Stimulated activated CD4-positive, alpha-beta T cell treated with anti-CD3 and anti-CD28 coated beads, TNF-alpha, amount 100 ng/mL, for 48 hours (primary cell): ENCODE results near the gene SPARC.
"Not testable (repeated sequence)": the region's sequence is repeated elsewhere in the genome, so short reads cannot be mapped to it uniquely, and the experiment has no call there.

Experiments
- DNase-seq, 3 donors: peaks; one replicate each; pipeline ENCODE4 v3.0.0-alpha.2; 2020; ENCODE audit warnings: low read depth in 3 of 3

The SPARC gene

DNA sequence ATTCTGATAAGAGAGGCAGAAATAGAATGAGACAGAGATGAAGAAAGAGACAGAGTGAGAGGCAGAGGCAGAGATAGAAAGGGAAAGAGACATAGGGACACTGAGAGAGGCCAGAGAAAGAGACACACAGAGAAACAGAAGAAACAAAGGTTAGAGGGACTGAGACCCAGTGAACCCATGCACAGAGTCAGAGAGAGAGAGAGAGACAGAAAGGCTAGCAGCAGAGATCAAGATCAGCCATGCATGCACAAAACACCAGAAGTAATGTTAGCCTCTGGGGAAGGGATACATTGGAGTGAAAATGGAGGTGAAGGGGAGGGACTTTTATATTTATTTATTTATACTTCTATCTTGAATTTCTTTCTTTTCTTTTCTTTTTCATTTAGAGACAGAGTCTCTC lies 14.1 kb upstream of the SPARC start:
- DNase-seq = no peak

DNA sequence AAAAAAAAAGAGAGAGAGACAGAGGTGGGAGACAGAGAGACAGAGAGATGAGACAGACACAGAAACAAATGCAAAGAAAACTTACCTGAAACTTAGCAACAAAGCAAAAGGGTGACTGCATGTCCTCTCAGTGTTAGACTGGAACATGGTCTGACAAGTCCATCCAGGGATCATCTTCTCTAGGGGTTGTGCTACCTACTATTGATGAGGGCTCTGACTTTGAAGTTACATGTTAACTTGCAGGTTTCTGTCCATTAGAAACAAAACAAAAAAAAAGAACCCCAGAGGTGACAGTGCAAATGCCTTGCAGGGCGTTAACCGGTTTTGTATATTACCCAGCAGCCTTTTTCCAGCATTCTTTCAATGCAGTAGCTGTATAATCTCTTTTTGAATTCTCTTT lies 13.6 kb upstream of the SPARC start:
- DNase-seq = no peak

DNA sequence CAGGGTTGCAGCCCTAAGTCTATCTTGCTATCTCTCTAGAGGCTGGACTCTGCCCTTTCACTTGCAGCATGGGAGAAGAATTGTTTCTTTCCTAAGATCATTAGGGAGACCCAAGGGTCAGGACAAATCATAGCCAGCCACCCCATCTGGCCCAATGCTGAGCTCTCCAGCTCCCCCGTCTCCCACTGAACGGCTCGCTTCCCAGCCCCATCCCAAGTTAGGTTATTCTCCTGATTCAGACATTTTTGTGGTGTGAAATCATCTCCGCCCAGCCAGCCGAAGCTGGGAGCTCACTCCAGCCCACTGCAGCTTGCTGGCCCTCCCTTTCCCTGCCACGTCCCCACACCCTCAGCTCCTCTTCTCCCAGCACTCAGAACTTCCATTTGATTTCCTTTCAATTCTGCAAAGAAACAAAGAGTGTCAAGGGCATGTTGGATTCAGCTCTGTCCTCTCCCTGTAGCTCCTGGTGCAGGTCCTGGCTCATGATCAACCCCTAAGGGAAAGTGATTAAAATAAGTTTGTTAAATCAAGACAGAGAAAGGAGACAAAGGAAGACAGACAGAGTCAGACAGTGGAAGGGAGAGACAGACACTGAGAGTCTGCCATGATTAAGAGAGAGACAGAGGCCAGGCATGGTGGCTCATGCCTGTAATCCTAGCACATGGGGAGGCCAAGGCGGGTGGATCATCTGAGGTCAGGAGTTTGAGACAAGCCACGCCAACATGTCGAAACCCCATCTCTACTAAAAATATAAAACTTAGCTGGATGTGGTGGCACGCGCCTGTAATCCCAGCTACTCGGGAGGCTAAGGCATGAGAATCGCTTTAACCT lies 12.6 kb upstream of the SPARC start:
- no peak for DNase-seq

DNA sequence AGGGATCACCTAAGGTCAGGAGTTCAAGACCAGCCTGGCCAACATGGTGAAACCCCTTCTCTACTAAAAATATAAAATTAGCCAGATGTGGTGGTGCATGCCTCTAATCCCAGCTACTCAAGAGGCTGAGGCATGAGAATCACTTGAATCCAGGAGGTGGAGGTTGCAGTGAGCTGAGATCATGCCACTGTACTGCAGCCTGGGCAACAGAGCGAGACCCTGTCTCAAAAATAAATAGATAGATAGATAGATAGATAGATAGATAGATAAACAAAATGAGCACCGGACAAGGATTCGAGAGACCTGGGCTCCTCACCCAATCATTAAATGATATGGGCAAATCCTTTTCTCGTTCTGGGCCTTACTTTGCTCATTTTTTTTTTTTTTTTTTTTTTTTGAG lies 11.4 kb upstream of the SPARC start:
- not testable (repeated sequence) for DNase-seq

DNA sequence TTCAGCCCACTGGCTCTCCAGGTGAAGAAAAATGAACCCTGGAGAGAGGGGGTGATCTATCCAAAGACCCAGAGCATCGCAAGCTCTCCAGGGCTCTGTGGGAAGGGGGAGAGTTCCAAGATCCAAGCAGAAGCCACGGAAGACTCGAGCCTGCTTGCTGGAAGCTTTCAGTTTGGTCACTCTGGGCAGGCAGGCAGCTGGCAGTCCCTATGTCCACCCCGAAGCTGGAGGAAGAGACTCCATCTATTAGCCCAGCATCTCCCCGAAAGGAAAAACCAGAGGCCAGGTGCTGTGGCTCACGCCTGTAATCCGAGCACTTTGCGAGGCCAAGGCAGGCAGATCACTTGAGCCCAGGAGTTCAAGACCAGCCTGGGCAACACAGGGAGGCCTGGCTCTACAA lies 10.7 kb upstream of the SPARC start:
- no peak for DNase-seq

DNA sequence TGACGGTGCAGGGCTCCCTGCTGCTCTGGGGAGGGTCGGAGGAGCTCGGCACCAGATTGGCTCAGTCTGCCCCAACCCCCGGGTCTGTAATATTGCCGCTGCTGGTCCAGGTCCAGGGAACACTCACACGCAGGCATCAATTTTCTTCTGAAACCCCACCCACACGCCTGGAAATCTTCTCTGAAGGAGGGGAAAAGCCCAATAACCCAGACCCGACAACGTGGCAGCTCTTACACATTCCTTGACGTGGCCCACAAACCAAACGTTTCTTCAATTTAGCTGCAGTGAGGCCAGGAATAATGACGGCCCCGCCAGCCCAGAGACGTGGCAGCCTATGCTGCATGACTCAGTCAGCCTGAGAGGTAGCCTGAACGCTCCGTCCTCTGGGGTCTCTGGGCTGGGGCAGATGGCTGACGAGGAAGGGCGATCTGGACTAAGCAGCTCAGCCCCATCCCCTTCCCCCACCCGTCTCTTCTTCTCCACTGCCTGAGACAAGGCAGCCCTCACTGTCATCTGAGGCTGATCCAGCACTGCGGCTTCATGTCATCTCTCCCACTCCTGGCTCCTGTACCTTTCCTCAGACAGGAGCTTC lies 9.9 kb upstream of the SPARC start:
- DNase-seq = no peak

DNA sequence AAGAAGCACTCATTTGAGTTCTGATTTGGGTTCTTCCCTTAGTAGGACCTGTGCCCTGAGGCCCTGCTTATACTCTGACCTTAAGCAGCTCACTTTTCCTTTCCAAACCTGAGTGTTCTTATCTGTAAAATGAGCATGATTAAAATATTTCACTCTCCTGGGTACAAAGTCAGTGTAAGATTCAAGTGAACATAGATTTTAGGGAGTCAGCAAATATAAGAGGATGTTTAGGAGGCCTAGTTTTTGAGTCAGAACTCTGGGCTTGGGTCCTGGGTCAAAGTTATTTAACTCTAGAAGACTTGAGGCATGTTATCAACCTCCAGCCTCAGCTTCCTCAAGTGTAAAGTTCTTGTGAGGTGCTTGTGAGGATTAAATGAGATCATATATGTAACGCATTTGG lies 8.7 kb upstream of the SPARC start:
- DNase-seq = no peak

DNA sequence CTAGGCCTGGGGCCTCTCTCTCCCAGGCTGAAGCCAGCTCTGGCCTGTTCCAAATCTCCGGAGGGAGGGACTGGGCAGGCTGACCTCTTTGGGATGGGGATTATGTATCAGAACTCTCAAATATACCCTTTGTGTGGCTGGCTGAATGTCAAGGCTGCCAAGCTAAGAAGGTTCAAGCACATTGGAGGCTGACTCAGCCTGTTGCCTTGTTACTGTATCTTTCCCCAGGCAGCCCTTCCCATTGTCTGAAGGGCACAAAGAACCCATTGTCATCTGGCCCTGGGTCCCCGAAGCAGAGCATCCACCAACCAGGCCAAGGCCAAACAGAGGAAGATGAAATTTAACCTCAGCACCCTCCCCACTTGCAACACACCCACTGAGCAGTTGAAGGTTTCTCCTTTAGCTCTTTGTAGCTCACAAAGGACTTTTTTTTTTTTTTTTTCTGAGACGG lies 7.3 kb upstream of the SPARC start:
- no peak for DNase-seq

DNA sequence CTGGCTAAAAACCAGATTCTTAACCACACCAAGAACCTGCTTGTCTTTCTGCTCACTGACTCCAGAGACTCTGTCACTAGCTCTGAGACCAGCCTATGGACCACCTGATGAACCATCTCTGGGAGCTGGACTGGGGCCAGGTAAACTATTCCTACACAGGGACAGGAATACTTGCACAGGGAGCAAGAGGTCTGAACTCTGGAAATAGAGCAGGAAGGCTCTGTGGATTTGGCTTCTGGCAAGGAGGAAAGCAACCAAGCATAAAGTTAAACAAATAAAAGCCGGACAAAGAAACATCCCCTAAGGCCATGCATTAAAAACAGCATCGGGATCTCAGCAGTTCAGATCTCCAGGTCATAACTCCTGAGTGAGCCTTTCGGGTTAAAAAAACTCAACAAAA lies 5.6 kb upstream of the SPARC start:
- no peak for DNase-seq

DNA sequence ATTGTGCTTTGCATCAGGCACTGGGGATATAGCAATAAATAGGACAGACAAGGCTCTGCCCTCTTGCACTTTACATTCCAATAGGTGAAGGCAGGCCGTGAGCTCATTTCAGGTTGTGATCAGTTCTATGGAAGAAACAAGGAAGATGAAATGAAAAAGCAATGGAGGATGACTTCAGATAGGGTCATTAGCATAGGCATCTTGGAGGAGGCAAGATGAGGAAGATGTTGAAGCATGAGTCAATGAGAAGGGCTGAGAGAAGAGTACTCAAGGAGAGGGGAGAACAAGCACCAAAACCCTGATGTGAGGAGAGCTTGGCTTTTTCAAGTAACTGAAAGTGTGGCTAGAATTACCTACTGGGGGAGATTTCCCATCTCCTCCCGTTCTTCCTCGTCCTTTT lies 5.0 kb upstream of the SPARC start:
- no peak for DNase-seq

DNA sequence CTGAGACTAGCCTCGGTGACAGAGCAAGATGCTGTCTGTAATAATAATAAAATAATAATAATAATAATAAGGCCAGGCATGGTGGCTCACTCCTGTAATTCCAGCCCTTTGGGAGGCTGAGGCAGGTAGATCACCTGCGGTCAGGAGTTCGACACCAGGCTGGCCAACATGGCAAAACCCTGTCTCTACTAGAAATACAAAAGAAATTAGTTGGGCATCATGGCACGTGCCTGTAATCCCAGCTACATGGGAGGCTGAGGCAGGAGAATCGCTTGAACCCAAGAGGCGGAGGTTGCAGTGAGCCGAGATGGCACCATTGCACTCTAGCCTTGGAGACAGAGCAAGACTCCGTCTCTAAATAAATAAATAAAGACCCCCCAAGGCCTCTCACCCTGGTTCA lies 2.9 kb upstream of the SPARC start:
- DNase-seq = not testable (repeated sequence)

DNA sequence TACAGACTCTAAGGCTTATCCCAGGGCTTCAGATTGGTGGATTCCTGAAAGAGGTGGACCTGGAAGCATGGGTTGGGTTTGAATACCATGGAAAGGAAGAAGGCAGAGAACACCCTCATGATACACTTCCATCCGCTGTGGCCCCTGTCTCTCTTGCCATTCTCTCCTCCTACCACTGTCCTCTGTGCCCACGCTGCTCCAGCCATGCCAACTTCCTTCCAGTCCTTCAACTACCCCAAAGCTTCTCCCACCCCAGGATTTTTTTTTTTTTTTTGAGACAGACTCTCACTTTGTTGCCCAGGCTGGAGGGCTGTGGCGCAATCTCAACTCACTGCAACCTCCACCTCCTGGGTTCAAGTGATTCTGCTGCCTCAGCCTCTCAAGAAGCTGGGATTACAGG lies 1.7 kb upstream of the SPARC start:
- no peak for DNase-seq

DNA sequence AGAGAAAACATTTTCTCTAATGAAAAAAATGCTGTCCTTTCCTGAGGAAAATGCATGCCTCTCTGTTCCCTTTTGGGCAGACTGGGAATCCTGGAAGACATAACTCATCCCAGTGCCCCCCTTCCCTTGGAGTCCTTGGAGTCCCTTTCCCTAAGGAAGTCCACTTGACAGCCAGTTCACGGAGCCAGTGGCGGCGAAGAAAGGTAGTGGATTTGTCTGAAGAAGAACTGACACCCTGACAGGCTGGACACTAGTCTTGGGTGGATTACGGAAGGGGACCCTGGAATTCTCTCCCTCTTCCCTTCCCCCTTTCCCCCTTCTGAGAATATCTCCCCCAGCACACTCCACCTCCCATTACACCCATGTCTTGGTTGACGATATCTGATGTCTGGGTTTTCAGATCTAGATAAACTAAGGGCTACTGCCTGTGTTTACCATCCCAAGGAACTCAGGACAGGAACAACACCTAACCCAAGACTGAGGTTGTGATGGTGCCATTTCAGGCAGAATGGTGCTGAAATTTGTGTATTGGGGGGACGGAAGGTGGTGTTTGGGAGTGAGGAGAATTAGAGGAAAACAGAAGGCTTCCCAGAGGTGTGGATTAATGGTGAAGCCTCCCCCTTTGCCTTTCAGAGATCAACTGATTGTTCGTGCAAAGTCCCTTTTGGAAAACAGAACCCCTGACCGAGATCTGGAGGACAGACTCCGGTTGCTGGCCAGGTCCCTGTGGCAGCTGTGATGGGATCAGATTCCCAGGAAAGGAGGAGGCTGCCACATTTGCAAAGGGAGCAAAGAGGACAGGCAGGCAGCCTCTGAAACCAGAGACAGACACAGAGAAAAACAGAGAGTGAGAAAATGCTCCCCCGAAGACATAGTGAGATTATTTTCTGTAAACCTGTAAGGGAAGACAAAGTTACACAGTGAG lies 704 bp downstream of the SPARC start:
- DNase-seq = no peak

DNA sequence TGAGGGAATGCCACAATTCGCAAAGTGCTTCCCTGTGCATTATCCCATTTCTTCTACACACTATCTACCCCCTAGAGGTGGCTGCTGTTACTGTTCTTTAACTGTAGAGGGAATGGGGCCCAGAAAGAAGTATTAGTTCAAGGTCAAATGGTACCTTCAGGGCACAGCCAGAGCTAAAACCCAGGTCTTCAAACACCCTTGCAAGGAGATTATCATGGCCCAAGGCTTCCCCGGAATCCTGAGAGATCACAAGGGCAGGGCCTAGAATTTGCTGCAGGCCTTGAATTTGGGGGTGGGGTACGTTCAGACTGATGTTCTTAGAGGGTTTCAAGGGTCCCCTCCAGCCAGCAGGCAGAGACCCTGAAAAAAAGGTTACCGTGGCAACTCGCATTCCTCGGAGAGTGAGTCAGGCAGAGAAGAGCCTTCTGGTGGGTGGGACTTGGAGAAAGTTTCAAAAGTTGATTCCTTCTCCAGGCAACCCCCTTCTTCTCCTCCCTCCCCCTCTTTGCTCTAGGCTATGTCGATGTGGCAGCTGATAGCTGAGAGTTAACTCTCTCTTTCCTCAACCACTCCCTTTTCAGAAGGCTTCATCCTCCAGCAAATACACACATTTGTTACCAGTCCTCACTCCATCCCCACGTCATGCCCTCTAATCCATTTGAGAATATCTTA lies 1.9 kb downstream of the SPARC start:
- DNase-seq = no peak

DNA sequence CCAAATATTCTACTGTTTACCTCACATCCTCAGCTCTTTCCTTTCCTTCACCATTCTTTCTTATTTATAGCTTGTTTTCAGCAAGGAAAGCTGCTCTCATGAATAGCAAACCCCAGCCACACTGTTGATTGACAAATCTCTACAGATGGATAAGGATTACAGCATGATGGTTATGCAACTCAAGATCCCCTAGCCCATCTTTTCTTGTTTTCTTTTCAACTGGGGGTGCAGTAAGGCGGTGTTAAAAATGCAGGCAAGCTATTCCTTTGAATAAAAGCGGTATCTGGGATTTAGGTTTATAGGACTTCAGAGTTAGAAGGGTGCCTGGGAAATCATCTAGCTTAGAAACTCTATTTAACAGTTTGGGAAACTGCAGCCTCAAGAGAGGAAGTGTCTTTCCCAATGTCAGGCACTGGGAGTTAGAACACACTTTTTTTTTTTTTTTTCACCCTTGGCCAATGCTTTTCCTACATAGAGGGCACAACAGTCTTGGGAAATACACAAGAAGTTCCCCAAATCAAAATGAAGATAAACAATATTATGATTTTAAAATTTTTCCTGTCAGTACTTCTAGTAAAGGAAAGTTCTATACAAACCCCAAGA lies 2.6 kb downstream of the SPARC start:
- no peak for DNase-seq

DNA sequence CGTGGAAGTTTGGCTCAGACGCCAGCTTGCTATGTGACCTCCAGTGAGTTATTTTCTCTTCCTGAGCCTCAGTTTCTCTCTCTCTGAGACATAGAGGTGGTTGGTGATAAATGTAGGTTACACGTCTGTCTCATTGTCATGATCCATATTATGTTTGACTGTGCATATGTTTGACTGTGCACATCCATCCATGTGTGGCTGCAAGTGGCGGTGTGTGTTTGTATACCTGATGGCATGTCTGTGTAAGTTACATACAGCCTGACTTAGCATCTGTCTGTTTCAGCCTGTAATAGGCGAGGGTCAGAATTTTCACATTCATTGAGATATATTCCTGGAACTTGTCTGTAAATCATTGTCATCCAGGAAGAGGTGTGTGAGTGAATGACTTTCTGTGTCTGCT lies 3.3 kb downstream of the SPARC start:
- no peak for DNase-seq

DNA sequence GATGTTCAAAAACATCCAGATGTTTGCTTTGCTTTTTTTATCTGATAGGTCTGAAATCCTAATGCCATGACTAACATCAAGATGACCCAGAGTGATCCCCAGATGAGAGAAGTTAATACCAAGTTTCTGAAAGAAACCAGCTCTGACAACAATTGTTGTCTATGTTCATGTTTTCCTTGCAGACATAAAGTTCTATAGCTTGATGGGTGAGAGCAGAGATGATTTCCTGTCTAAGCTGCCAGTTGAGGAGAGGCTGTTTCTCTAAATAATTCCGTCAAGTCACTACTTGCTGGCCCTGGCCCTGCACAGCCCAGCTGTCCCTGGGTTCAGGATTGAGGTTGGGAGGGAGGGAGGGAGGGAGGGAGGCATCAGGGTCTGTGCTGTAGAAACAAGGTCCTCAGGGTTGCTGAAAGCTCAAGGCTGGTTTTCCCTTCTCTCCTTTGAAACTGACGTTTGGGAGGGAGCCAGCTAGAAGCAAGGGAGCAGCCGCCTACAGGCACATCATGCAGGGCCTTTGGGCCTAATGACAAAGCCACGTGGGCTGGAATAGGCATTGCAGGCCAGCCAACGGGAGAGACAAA lies 3.9 kb downstream of the SPARC start:
- DNase-seq = no peak

DNA sequence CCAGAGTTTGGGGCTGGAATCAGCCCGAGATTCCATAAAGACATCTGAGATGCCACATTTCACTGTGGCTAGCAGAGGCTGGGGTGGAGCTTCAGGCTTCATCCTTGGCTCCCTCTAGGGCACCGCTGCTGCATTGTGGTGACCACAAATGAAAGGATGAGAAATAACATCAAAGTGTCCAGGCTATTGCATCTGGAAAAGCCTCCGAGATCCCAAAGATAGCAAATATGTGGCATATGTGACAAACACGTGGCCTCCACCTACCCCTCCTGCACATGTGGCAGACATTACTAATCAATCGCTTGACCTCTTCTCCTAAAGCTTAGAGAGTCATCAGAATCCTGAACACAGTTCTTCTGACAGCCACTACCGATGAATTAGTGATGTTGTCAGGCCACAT lies 4.5 kb downstream of the SPARC start:
- no peak for DNase-seq

DNA sequence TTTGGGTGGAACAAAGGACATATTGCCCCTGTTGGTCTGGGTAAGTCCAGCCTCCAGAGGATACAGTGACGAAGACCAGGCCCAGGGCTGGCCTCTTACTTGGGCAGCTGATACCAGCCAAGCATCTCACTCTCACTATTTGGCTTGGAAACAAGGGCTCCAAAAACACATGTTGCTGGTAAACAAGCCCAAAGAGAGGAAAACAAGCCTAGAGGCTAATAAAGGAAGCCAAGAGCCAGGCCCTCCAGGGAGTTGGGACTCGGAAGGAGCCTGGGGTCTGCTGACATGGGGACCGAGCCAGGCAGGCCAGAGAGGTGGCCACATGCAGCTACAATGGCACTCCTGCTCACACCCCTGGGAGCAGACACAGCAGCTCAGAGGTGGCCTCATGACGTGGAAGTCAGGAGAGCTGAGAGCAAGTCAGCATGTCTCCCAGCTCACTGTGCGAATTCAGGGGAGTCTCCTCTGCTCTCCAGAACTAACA lies 5.7 kb downstream of the SPARC start:
- no peak for DNase-seq

DNA sequence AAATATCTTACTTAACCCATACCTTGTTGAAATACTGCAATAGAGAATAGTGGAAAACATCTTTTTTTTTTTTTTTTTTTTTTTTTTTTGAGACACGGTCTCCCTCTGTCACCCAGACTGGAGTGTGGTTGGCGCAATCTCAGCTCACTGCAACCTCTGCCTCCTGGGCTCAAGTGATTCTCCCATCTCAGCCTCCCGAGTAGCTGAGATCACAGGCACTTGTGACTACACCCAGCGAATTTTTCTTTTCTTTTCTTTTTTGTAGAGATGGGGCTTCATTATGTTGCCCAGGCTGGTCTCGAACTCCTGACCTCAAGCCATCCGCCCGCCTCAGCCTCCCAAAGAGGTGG lies 6.6 kb downstream of the SPARC start:
- not testable (repeated sequence) for DNase-seq
